ENCODE measurements around the gene PTPRK.

- TF ChIP-seq POLR2A (IDR thresholded peaks at IDR 0.05; ENCODE audit: low read depth, low read length), result no peak
- TF ChIP-seq POLR2AphosphoS5 (IDR thresholded peaks at IDR 0.05; ENCODE audit: low read depth, low read length), result no peak
- no peak for TF ChIP-seq TAF1 (IDR thresholded peaks at IDR 0.05; ENCODE audit: low read depth, low read length)
- TF ChIP-seq POU2F2 (IDR thresholded peaks at IDR 0.05; ENCODE audit: low read depth, low read length), result no peak
These were observed 36.7 kb upstream of the PTPRK start for GRCh38 chr6:128557081-128557480.

Data from GM12891 (cell line).